HG03442 (cell line): ENCODE results near the gene IQCE.
"Not testable (repeated sequence)": the region's sequence is repeated elsewhere in the genome, so short reads cannot be mapped to it uniquely, and the experiment has no call there.

ENCODE experiments used
- ATAC-seq: cut with Tn5 transposase; IDR thresholded peaks from one replicate; pipeline ENCODE4 v1.9.1; 2021; ENCODE audit warnings: mild to moderate bottlenecking, moderate library complexity; ENCODE audit not compliant: unreplicated experiment

Gene IQCE

DNA sequence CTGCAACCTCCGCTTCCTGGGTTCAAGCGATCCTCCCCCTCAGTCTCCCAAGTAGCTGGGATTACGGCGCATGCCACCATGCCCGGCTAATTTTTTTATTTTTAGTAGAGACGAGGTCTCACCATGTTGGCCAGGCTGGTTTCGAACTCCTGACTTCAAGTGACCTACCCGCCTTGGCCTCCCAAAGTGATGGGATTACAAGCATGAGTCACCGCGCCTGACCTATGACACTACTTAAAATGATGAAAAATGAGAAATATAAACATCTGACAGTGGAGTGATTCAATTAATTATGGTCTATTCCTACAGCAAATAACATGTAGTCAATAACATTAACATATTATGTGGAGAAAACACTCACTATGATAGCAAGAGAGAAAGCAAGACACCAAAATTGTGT, 5.7 kb upstream of the IQCE start:
- ATAC-seq = no peak

DNA sequence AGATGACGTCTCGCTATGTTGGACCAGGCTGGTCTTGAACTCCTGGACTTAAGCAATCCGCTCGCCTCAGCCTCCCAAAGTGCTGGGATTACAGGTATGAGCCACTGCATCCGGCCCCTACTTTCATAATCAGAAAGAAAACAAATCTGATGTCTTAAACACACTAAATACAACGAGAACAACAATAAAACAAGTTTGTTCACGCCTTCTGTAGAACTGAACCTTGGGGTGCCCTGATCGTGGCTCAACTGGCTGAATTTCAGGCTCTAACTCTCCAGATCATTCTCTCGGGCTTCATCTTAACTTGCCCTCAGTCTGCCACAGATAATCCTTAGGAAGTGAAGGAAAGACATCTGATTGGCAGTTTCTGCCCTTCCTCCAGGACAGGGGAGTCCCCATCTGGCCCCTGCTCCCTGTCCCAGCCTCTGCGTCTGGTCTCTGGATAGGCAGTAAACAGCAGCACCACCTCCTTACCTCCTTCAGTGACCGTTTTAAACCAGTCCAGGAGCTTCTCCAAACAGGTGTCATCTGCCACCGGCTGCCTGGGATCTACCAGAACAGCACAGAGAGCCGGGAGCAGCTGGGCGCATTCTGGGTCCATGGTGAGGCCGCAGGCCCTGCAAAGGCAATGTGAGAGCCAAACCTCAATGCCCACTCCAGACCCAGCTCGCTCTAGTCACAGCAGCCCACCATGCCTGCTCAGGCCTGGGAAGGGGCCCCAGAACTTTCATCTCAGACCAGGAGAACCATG, 4.8 kb upstream of the IQCE start:
- no peak for ATAC-seq

DNA sequence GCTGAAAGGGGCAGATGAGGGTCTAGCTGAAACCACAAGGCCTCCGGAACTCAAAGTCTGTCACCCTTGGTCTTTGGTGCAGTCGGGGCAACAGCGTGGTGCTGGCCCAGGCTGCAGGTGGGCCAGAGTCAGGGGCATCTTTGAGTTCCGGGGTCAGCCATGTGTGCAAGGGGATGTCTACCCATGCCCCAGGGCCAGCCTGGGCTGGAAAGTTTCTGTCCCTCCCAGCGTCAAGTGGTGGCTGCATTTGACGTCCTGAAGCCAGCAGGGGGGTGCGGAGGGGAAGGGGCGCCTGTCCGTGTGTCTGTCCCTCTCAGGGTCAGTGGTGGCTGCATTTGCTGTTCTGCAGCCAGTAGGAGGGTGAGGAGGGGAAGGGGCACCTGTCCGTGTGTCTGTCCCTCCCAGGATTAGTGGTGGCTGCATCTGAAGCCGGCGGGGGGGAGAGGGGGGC, 4.1 kb upstream of the IQCE start:
- ATAC-seq = no peak

DNA sequence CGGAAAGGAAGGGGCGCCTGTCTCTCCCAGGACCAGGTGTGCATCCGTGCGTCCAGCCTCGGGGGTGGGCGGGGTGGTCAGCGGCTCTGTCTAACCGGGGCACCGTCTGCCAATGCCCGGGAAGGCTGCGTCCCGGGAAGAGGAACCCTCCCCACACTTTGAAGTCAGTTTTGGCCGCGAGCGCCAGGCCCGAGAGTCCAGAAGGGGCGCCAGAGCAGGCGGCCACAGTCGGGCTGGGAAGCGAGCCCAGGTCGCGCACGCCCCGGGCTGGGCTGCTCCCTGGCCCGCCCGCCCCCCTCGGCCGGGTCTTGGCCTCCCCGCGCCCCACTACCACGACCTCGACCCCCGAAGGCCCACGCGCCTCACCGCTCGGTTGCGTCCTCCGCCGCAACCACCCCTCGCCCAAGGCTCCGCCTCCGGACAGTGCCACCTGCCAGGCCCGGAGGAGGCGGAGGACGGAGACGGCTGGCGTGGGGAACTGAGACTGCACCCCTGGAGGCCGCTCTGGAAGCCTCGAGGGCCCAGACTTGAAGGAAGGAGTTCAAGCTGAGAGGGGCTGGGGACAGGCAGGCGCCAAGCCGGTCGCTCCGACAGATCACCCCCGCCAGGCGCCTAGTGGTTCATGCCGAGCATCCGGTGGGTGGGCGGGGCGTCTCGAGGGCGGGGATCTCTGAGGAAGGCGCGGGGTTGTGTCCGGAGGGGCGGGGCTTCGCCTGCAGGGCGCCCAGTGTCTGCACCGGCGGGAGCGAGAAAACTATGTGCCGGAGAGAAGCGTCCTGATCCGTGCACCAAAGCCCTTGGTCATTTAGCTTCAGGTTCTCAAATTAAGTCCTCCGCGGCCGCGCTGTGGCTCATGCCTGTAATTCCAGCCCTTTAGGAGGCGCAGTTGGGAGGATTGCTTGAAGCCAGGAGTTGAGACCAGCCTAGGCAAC, 3.4 kb upstream of the IQCE start, which contains the start of gene BRAT1:
TSS of gene BRAT1 (minus strand) at position 404 of the 932 bp plus-strand sequence. CDS start 1,093 bp downstream, outside the sequence.
- ATAC-seq = peak; percentile 65

DNA sequence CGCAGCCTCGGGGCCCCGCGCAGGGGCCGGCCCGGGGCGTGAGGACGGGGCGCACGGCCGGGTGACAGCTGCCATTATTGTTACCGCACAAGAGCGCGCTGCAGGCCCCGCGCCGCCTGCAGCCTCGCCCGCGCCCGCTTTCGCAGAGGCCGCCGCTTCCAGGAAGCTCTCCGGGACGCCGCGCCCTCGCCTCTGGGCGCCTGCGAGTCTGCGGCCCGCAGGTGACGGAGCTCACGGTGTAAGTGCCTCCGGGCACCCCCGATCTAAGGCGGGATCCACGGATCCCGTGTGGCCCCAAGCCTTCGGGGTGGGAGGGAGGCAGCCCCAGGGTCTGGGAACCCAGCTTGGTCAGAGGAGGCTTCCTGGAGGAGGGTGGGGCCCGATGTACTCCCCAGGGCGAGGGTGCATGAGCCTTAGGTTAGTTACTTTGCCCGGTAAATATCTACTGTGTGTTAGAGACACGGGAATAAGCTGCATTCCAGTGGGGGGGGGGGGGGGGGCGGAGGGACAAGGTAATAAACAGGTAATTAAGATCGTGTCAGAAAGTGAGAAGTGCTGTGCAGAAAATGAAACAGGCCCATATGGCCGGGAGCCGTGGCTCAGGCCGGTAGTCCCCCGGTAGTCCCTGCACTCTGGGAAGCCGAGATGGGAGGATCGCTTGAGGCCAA, 638 bp downstream of the IQCE start:
- peak; percentile 2 for ATAC-seq

DNA sequence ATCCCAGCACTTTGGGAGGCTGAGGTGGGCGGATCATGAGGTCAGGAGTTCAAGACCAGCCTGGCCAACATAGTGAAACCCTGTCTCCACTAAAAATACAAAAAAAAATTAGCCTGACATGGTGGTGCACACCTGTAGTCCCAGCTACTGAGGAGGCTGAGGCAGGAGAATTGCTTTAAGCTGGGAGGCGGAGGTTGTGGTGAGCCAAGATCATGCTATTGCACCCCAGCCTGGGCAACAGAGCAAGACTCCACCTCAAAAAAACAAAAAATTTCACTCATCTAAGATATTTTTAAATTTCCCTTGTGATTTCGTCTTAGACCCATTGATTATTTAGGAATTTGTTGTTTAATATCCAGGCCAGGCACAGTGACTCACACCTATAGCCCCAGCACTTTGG, 5.2 kb downstream of the IQCE start:
- not testable (repeated sequence) for ATAC-seq

DNA sequence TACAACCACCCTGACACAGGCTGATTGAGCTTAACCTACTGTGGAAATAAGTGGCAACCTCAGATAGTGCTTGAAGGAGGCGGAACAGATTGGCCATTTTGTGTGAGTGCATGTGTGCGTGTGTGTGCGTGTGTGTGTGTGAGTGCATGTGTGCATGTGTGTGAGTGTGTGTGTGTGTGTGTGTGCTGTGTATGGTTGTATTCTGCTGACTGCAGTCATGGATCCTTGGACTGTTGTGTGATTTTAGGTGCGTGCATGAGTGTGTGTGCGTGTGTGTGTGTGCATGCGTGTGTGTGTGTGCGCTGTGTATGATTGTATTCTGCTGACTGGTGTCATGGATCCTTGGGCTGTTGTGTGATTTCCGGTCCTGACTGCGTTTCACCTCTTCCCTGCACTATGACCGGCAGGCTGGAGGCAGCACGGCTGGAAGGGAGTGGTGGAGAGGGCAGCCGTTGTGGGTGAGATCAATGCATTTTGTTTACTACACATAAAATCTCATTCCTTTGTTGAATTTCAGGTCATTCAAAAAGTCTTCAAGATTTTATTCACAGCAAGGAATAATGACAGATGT, 6.3 kb downstream of the IQCE start:
- no peak for ATAC-seq

DNA sequence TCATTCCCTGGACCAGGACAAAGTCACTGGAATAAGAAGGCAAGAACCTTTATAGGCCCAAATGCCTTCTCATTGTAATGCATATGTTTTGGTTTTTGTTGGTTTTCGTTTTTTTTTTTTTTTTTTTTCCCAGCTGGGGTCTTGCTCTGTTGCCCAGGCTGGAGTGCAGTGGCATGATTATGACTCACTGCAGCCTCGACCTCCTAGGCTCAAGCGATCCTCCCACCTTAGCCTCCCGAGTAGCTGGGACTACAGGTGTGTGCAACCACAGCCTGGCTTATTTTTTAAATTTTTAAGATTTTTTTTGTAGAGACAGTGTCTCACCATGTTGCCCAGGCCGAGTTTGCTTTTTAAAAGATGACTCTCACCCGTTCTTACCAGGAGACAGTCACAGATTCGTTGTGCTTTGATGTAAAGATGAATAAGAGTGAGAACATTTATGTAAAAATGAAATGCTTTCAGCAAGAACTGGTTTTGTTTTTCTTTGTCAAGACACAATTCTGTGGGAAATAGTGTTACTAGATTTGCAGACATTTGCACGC, 7.6 kb downstream of the IQCE start:
- peak; percentile 26 for ATAC-seq

DNA sequence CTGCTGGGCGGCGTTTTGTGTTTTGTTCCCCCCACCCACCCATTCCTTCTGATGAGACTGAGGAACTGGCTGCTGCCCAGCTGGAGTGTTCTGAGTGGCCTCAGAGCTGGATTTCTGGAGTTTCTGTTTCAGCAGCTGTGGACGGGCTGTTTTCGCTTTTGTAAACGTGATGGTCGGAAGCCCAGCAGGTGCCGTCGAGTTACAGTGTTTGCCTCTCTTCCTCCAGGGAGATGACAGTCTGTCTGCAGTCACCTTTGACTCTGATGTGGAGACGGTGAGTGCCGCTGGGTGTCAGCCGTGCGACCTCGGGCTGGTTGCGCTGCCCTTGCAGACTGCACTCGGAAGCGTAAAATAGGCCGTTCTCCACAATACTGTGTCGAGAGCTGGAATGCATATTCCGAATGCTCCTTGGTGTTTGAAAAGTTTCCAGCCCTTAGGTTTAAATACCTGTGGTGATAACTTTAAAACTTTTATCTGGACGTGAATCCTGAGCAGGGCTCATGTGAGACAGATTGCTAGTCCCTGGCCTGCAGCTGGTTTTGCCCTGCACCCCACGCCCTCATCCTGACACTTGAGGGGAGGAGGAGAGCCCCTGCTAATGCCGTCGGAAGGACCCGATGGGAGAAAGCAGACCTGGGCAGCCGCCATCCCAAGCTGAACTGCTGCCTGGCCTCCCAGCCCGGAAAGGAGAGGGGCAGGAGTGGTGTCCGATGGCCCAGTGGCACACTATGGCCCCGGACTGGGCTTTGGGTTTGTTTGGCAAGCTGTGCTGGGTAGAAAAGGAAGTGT, 8.3 kb downstream of the IQCE start:
- peak; percentile 79 for ATAC-seq

DNA sequence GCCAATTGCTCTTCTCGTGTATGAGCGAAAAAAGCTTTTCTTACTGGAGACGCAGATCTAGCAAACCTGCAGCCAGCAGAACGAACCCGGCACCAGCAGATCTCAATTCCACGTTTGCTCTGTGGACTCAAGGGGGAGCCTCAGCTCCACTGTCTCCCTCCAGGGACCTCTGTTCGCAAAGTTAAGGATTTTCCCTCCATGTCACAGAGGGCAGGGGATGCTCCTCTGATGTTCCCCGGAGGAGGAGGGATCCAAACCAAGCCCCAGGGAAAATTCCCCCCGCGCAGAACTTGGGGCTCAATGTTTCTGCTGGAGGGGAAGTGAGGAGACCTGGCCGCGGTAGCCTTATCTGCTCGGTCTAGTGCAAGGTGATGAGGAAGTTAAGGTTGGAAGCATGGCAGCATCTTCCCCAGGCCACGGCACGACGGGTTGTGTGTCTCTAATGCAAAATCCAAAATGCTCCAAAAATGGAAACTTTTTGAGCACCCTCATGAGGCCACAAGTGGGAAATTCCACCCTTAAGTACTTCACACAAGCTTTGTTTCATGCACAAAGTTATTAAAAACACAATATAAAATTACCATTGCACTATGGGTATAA, 9.0 kb downstream of the IQCE start:
- no peak for ATAC-seq

DNA sequence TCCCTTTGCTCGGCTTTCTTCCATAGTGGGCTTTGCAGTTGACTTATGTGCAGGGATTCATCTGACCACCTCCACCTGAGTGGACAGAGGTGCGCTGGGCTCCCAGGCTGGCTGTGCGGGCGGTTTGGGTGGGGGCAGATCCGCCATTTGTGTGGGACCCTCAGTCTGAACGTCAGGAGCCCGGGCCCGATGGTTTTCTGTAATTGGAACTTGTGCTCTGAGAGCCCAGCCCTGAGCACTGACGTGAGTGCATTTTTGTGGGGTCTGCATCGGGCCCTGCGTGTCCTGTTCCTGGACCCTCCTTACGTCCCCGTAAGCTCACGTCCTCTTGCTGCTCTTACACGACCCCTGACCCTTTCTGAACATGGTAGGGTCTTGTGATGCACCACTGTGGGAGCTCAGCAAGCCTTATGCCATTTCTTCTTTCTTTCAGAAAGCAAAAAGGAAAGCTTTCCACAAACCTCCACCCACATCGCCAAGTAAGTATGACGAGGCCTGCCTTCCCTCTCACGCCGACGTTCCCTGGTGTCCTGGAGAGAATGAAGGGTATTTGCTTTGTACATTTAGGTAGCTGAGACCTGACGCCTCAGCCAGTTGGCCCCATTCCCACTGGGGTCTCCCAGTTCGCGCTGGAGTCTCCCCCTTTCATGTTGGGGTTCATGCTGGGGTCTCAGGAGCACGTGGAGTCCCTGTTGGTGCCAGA, 9.9 kb downstream of the IQCE start:
- no peak for ATAC-seq

DNA sequence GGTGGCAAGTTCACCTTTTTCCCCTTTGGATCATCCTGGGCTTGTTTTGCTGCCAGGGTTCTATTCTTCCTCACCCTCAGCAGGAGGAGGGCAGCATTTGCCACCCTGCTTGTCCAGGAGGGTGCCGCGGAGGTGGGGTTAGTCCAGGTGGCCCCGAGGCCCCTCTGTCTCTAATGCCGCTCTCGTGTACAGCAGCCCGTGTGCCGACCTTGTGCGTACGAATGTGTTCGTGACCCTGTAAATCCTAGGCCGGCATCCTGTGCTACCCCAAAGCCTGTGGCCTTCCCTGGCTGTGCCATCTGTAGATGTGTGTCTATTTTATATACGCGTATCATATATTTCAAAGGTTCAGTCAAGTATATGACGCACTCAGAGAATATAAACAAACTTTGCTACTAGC, 10.6 kb downstream of the IQCE start:
- no peak for ATAC-seq

DNA sequence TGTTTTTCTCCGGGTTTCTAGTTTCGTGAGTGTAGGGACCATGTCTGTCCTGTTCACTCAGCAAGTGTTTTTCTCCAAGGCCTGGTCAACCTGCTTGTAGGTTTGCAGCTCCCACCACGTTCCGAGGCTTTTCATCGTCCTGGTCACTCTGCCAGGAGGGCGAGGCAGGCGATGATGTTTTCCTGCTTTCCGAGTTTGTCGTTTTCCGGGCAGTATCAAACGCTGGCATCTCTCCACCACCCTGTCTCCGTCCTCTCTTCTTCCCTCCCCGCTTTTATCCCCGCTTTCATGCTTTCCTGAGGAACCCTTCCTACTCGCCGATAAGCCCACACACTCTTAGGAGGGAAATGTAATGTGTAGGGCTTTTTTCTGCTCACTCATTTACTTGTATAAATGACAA, 11.2 kb downstream of the IQCE start:
- no peak for ATAC-seq

DNA sequence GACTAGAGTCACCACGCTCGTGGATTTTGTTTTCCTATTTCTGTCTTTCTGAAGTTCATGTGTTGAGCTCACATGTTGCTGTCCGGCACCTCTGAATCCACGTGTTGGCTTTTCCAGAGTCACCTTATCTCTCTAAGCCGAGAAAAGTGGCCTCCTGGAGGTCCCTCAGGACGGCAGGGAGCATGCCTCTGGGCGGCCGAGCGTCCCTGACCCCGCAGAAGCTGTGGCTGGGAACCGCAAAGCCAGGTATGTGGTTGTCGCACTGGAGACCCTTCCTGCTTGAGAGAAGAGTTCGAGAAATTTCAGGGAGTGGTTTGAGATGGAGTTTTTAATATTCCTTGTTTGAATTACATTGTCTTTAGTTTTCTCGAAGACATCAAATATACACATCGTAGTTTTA, 12.6 kb downstream of the IQCE start:
- ATAC-seq = no peak

DNA sequence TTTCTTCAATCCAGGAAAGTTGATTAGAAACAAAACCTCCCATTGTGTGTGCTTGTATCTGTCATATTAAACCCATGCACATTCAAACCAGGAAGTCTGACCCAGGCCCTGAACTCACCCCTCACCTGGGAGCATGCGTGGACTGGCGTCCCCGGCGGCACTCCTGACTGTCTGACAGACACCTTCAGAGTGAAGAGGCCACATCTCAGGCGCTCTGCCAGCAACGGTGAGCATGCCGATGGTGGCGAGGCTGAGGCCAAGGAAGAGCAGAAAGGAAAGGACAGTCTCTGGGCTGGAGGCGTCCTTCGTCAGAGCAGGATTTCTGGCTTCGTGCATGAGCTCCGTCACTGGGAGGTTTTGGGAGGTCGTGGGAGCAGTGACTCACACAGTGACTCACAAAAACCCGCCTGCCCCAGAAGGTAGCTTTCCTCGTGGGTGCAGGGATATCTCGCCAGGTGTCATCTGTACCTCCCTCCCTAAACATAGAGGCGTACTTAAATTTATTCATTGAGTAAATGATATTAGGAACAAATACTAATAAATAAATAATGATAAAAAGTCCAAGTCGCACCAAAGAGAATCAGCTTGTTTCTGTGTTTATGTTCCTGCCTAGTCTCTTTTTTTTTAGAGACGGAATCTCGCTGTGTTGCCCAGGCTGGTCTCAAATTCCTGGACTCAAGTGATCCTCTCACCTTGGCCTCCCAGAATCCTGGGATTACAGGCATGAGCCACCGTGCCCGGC, 13.5 kb downstream of the IQCE start:
- no peak for ATAC-seq

DNA sequence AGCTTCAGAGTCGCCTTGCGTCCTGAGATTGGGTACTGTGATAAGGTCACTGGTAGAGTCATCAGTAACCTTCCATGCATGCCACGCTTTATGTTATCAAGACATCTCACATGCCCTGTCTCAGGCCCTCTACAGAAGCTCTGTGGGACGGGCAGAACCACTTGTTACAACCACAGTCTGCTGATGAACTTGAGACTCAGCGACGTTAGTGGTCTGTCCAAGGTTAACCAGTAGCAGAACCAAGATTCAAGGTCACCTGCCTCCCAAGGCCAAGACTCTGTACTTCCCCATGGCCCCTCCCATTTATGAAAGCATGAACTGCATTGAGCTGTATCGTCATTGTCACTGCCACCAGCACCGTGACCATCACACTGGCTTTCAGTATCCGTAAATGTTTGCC, 15.0 kb downstream of the IQCE start:
- ATAC-seq = no peak

DNA sequence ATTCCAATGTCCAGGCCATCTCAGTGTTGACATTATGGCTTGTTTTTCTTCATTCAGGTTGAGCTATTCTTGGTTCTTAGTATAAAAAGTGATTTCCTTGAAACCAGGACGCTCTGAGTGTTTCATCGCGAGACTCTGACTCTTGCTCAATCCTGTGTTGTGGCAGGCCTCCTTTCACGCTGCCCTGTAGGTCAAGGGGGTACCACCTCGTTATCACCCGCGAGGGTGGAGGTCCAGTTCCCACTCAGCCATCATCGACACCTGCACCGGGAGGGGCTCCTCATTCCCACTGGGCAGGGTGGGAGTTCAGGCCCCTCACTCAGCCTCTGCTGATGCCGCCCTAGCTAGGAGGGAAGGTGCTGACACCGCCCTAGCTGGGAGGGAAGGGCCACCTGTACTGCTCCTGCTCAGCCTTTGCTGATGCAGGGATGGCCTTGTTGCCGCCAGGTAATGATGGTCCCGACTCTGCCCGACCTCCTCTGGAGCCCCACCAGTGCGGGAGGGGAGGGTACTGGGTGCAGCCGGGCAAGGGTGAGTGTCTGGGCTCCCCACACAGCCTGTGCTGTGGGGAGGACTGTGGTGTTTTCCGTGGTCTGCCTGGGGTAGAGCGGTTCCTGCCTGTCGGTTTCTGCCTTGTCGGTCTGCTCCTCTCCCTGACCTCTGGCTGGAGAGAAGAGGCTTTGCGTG, 16.4 kb downstream of the IQCE start:
- ATAC-seq = no peak
